Neural cell (in vitro differentiated cells): ENCODE data around the gene ODF2. TPM values are rescaled to one million over a fixed set of nuclear protein-coding genes. Genes with fewer than 3 reads are reported as not detected.

Experiments used
- H2AFZ ChIP-seq: fragments of 200-600, 300-800 bp; sonication (generic), shearing (Covaris generic); 2 replicates; pipeline ENCODE4 v1.6.0; 2014; ENCODE audit warnings: low read depth, mild to moderate bottlenecking, antibody characterized with exemption, low read length, moderate library complexity
- H3F3A ChIP-seq: fragments of 200-600 bp; shearing (Covaris generic); 2 replicates; pipeline ENCODE4 v1.6.1; 2016; ENCODE audit warnings: mild to moderate bottlenecking, moderate library complexity, mixed read lengths, antibody characterized with exemption, low read length; ENCODE audit not compliant: insufficient read depth, poor library complexity, severe bottlenecking
- H3K27ac ChIP-seq: fragments of 200-600, 300-800 bp; sonication (generic), shearing (Covaris generic); 2 replicates; pipeline ENCODE4 v1.5.1; 2014; ENCODE audit warnings: mild to moderate bottlenecking, low read length, moderate library complexity
- H3K27me3 ChIP-seq: fragments of 300-800, 200-600 bp; sonication (generic), shearing (Covaris generic); 2 replicates; pipeline ENCODE4 v1.6.0; 2014; ENCODE audit warnings: mild to moderate bottlenecking, low read depth, low read length, moderate library complexity; ENCODE audit not compliant: insufficient read depth
- H3K36me3 ChIP-seq: fragments of 300-800, 200-600 bp; sonication (generic), shearing (Covaris generic); 2 replicates; pipeline ENCODE4 v1.5.1; 2014; ENCODE audit warnings: mild to moderate bottlenecking, antibody characterized with exemption, low read length, moderate library complexity; ENCODE audit not compliant: insufficient read depth
- H3K4me2 ChIP-seq: fragments of 300-800, 200-600 bp; sonication (generic), shearing (Covaris generic); 2 replicates; pipeline ENCODE4 v1.6.0; 2014; ENCODE audit warnings: mild to moderate bottlenecking, low read length
- H3K4me3 ChIP-seq: fragments of 300-800, 200-600 bp; sonication (generic), shearing (Covaris generic); 2 replicates; pipeline ENCODE4 v1.5.1; 2014; ENCODE audit warnings: mild to moderate bottlenecking, low read length, moderate library complexity
- H3K79me2 ChIP-seq: fragments of 200-600 bp; shearing (Covaris generic); replicated peaks from 2 replicates; pipeline ENCODE4 v1.6.0; 2014; ENCODE audit warnings: mild to moderate bottlenecking, low read length, moderate library complexity; ENCODE audit not compliant: insufficient read depth
- H3K9ac ChIP-seq: fragments of 300-800, 200-600 bp; sonication (generic), shearing (Covaris generic); 2 replicates; pipeline ENCODE4 v1.6.1; 2016; ENCODE audit warnings: mild to moderate bottlenecking, low read length, mixed read lengths
- H3K9me2 ChIP-seq: fragments of 200-600 bp; shearing (Covaris generic); 2 replicates; pipeline ENCODE4 v1.6.1; 2016; ENCODE audit warnings: mild to moderate bottlenecking, low read length, mixed read lengths; ENCODE audit not compliant: insufficient read depth
- H3K9me3 ChIP-seq: fragments of 200-600, 300-800 bp; sonication (generic), shearing (Covaris generic); 2 replicates; pipeline ENCODE4 v1.6.1; 2016; ENCODE audit warnings: mild to moderate bottlenecking, mixed run types, low read length, moderate library complexity, mixed read lengths
- H4K20me1 ChIP-seq: fragments of 200-600 bp; shearing (Covaris generic); 2 replicates; pipeline ENCODE4 v1.6.1; 2016; ENCODE audit warnings: mild to moderate bottlenecking, mixed run types; ENCODE audit not compliant: insufficient read depth
- EP300 ChIP-seq: fragments of 450-650 bp; conservative IDR thresholded peaks from 2 replicates; pipeline ENCODE4 v1.6.1; 2014; ENCODE audit warnings: antibody characterized with exemption, mild to moderate bottlenecking, moderate library complexity; ENCODE audit not compliant: poor library complexity, severe bottlenecking
- EZH2 ChIP-seq: fragments of 200-600, 300-800 bp; shearing (Covaris generic), sonication (generic); IDR thresholded peaks from 2 replicates; pipeline ENCODE4 v1.6.1; 2014; ENCODE audit warnings: antibody characterized with exemption, low read length, borderline replicate concordance, mild to moderate bottlenecking; ENCODE audit not compliant: insufficient read depth, poor library complexity, severe bottlenecking
- MXI1 ChIP-seq: fragments of 450-650 bp; conservative IDR thresholded peaks from 2 replicates; pipeline ENCODE4 v1.6.1; 2014; ENCODE audit warnings: antibody characterized with exemption, mild to moderate bottlenecking; ENCODE audit not compliant: poor library complexity, severe bottlenecking
- POLR2AphosphoS5 ChIP-seq: IDR thresholded peaks from 2 replicates; pipeline ENCODE4 v1.6.1; 2012
- RAD21 ChIP-seq: fragments of 450-650 bp; conservative IDR thresholded peaks from 2 replicates; pipeline ENCODE4 v1.6.1; 2014; ENCODE audit warnings: antibody characterized with exemption, mild to moderate bottlenecking, moderate library complexity
- REST ChIP-seq: IDR thresholded peaks from 2 replicates; pipeline ENCODE4 v1.6.1; 2012; ENCODE audit warnings: borderline replicate concordance
- SMC3 ChIP-seq: fragments of 450-650 bp; conservative IDR thresholded peaks from 2 replicates; pipeline ENCODE4 v1.6.1; 2014; ENCODE audit warnings: antibody characterized with exemption, mild to moderate bottlenecking, moderate library complexity; ENCODE audit not compliant: poor library complexity
- TAF1 ChIP-seq: IDR thresholded peaks from 2 replicates; pipeline ENCODE4 v1.6.1; 2012; ENCODE audit warnings: low read depth
- polyA plus RNA-seq: library from polyadenylated mRNA; depleted of rRNA; stranded (reverse); fragments of >200 nt; gene quantifications from 2 replicates; pipeline ENCODE4 v1.2.3, GENCODE V29; 2014
- TF ChIP-seq, protein P1 (sequence below): fragments of 450-650 bp; IDR thresholded peaks from 2 replicates; pipeline ENCODE4 v1.5.1; 2014; ENCODE audit warnings: antibody characterized with exemption, mild to moderate bottlenecking, moderate library complexity; ENCODE audit not compliant: poor library complexity, severe bottlenecking

ODF2 gene
- polyA plus RNA-seq, 1 donor from 2014 or later = 39.3 TPM

GRCh38 chr9:128457207-128457606 lies 1.4 kb downstream of the ODF2 start:
- H3K27me3 ChIP-seq = no peaks in the 10 kb centered on the region
- TF ChIP-seq POLR2AphosphoS5 (no peak), REST (no peak), TAF1 (no peak)

DNA sequence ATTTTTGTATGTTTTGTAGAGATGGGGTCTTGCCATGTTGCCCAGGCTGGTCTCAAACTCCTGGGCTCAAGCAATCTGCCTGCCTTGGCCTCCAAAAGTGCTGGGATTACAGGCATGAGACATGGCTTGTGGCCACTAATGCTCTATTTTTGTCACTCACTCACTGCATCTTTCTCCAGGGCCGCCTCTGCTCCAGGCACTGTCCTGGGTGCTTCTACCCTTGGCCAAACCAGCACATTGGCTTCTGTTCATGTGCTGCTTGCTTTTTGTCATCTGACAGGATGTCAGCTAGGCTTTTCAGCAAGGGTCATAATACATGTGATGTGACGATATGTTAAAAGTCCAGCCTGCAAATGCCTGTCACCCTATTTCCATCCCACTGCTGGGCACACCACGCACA lies 3.2 kb downstream of the ODF2 start:
- TF ChIP-seq SMC3 (no peak), TAF1 (no peak), RAD21 (no peak), REST (no peak), EP300 (no peak), EZH2 (no peak), POLR2AphosphoS5 (no peak), MXI1 (no peak)
- TF ChIP-seq, protein P1, sequence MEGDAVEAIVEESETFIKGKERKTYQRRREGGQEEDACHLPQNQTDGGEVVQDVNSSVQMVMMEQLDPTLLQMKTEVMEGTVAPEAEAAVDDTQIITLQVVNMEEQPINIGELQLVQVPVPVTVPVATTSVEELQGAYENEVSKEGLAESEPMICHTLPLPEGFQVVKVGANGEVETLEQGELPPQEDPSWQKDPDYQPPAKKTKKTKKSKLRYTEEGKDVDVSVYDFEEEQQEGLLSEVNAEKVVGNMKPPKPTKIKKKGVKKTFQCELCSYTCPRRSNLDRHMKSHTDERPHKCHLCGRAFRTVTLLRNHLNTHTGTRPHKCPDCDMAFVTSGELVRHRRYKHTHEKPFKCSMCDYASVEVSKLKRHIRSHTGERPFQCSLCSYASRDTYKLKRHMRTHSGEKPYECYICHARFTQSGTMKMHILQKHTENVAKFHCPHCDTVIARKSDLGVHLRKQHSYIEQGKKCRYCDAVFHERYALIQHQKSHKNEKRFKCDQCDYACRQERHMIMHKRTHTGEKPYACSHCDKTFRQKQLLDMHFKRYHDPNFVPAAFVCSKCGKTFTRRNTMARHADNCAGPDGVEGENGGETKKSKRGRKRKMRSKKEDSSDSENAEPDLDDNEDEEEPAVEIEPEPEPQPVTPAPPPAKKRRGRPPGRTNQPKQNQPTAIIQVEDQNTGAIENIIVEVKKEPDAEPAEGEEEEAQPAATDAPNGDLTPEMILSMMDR = no peak
- no peaks in the 10 kb centered on the region for H3K27me3 ChIP-seq
- no peaks in the 10 kb centered on the region for H3K36me3 ChIP-seq
- no peak overlapping the region for H3K4me3 ChIP-seq
- H3K9me2 ChIP-seq = no peaks in the 10 kb centered on the region
- no peaks in the 10 kb centered on the region for H4K20me1 ChIP-seq
- H3K9ac ChIP-seq = no peak overlapping the region
- no peaks in the 10 kb centered on the region for H3K9me3 ChIP-seq
- H3K4me2 ChIP-seq = no peak overlapping the region
- no peaks in the 10 kb centered on the region for H3F3A ChIP-seq
- H3K79me2 ChIP-seq = no peaks in the 10 kb centered on the region
- no peak overlapping the region for H2AFZ ChIP-seq
- no peak overlapping the region for H3K27ac ChIP-seq

More at GRCh38 chr9:128457207-128457606, 1.4 kb downstream of the ODF2 start:
- no peaks in the 10 kb centered on the region for H4K20me1 ChIP-seq
- H3K9me2 ChIP-seq = no peaks in the 10 kb centered on the region
- H3K4me2 ChIP-seq = peak overlapping the region; percentile 35
- no peak overlapping the region for H3K27ac ChIP-seq
- H3K36me3 ChIP-seq = no peaks in the 10 kb centered on the region
- no peaks in the 10 kb centered on the region for H3K79me2 ChIP-seq
- no peaks in the 10 kb centered on the region for H3F3A ChIP-seq
- peak overlapping the region; percentile 65 for H2AFZ ChIP-seq
- peak overlapping the region; percentile 70 for H3K9ac ChIP-seq
- no peaks in the 10 kb centered on the region for H3K9me3 ChIP-seq
- H3K4me3 ChIP-seq = peak overlapping the region; percentile 94
